ENCODE results near the gene AADACL4. TPM values are rescaled to one million over a fixed set of nuclear protein-coding genes. Genes with fewer than 3 reads are reported as not detected.

AADACL4 gene
- total and polyA plus RNA-seq, 2 donors (not counting 1 experiment from before 2014, with no cell fraction given) = not detected

- Mint-ChIP-seq H3K4me1 (no peaks in the 10 kb centered on the region), H3K9me3 (ENCODE audit: insufficient read depth) (no peaks in the 10 kb centered on the region), H3K4me3 (no peak overlapping the region), H3K27me3 (peaks cover 5% of the 10 kb centered on the region), H3K27ac (no peak overlapping the region)
- Histone ChIP-seq H2AFZ (ENCODE audit: insufficient read depth, low read depth, low read length, poor library complexity, severe bottlenecking) (no peak overlapping the region), H3K4me3 (ENCODE audit: control extremely low read depth in 1 of 5, extremely low read depth in 1 of 5, insufficient read depth in 1 of 5, low read depth in 2 of 5, low read length in 4 of 5) (no peak overlapping the region), H3K27ac (ENCODE audit: low read length in 2 of 2) (no peak overlapping the region), H3K27me3 (replicated peaks in 1 of 4; ENCODE audit: control extremely low read depth in 1 of 4, control insufficient read depth in 3 of 4, insufficient read depth in 4 of 4, low read length in 3 of 4) (no peaks in the 10 kb centered on the region), H4K20me1 (ENCODE audit: control insufficient read depth, insufficient read depth, low read length, poor library complexity, severe bottlenecking) (no peaks in the 10 kb centered on the region), H3K9me3 (ENCODE audit: control extremely low read depth in 1 of 3, control insufficient read depth in 2 of 3, insufficient read depth in 1 of 3, low read length in 2 of 3) (no peaks in the 10 kb centered on the region), H3K4me2 (replicated peaks; ENCODE audit: low read depth, low read length, poor library complexity, severe bottlenecking) (no peak overlapping the region), H3K9ac (ENCODE audit: low read length) (no peak overlapping the region), H3K4me1 (ENCODE audit: control insufficient read depth in 2 of 2, insufficient read depth in 2 of 2, low read length in 2 of 2) (no peaks in the 10 kb centered on the region), H3K79me2 (ENCODE audit: control insufficient read depth, insufficient read depth, low read length) (no peaks in the 10 kb centered on the region), H3K36me3 (replicated peaks in 1 of 2; ENCODE audit: control extremely low read depth in 1 of 2, control insufficient read depth in 1 of 2, extremely low read depth in 1 of 2, insufficient read depth in 2 of 2, low read length in 1 of 2) (no peaks in the 10 kb centered on the region)
- ChIA-PET CTCF (interaction anchor here (1.4 to 1.8 kb wide), 2 partner anchors 10 to 15 kb away, joined by 3 to 5 read pairs; no protein-coding TSS in a partner anchor), POLR2A (no interaction called here)
- no peak for DNase-seq
- ATAC-seq (ENCODE audit: low read depth) = no peak
- TF ChIP-seq EZH2 (IDR thresholded peaks at IDR 0.05; ENCODE audit: borderline replicate concordance, insufficient read depth, low read depth, low read length, poor library complexity, severe bottlenecking) (no peak), CTCF (IDR thresholded peaks at IDR 0.05) (no peak)
- intact Hi-C loops (cut with micrococcal nuclease) = no loop called here
- 86% methylated on average over 10 of the region's 13 CpGs for WGBS (ENCODE audit: insufficient coverage)
Observed at GRCh38 chr1:12601700-12602658, 41.9 kb upstream of the AADACL4 start.

GRCh38 chr1:12602659-12603024 lies 41.2 kb upstream of the AADACL4 start:
- WGBS (ENCODE audit: insufficient coverage) = 93% methylated on average over 5 of the region's 6 CpGs
- Mint-ChIP-seq H3K4me3 (no peak overlapping the region), H3K9me3 (ENCODE audit: insufficient read depth) (no peaks in the 10 kb centered on the region), H3K27me3 (peaks cover 5% of the 10 kb centered on the region), H3K27ac (no peak overlapping the region), H3K4me1 (no peaks in the 10 kb centered on the region)
- Histone ChIP-seq H4K20me1 (ENCODE audit: control insufficient read depth, insufficient read depth, low read length, poor library complexity, severe bottlenecking) (no peaks in the 10 kb centered on the region), H3K4me2 (replicated peaks; ENCODE audit: low read depth, low read length, poor library complexity, severe bottlenecking) (no peak overlapping the region), H3K9ac (ENCODE audit: low read length) (no peak overlapping the region), H3K9me3 (ENCODE audit: control extremely low read depth in 1 of 3, control insufficient read depth in 2 of 3, insufficient read depth in 1 of 3, low read length in 2 of 3) (no peaks in the 10 kb centered on the region), H3K4me3 (ENCODE audit: control extremely low read depth in 1 of 5, extremely low read depth in 1 of 5, insufficient read depth in 1 of 5, low read depth in 2 of 5, low read length in 4 of 5) (no peak overlapping the region), H3K4me1 (ENCODE audit: control insufficient read depth in 2 of 2, insufficient read depth in 2 of 2, low read length in 2 of 2) (no peaks in the 10 kb centered on the region), H3K27ac (ENCODE audit: low read length in 2 of 2) (no peak overlapping the region), H3K36me3 (replicated peaks in 1 of 2; ENCODE audit: control extremely low read depth in 1 of 2, control insufficient read depth in 1 of 2, extremely low read depth in 1 of 2, insufficient read depth in 2 of 2, low read length in 1 of 2) (no peaks in the 10 kb centered on the region), H2AFZ (ENCODE audit: insufficient read depth, low read depth, low read length, poor library complexity, severe bottlenecking) (no peak overlapping the region), H3K27me3 (replicated peaks in 1 of 4; ENCODE audit: control extremely low read depth in 1 of 4, control insufficient read depth in 3 of 4, insufficient read depth in 4 of 4, low read length in 3 of 4) (no peaks in the 10 kb centered on the region), H3K79me2 (ENCODE audit: control insufficient read depth, insufficient read depth, low read length) (no peaks in the 10 kb centered on the region)
- ChIA-PET CTCF (no interaction called here), POLR2A (no interaction called here)
- ATAC-seq (ENCODE audit: low read depth) (no peak), DNase-seq (no peak)
- intact Hi-C loops (cut with micrococcal nuclease) = no loop called here
- TF ChIP-seq EZH2 (IDR thresholded peaks at IDR 0.05; ENCODE audit: borderline replicate concordance, insufficient read depth, low read depth, low read length, poor library complexity, severe bottlenecking) (no peak), CTCF (IDR thresholded peaks at IDR 0.05) (no peak)

Measured in B cell (primary cell).